Measurements from ENCODE around the gene NUB1.
"Not testable (repeated sequence)": the region's sequence is repeated elsewhere in the genome, so short reads cannot be mapped to it uniquely, and the experiment has no call there.

NUB1 gene

DNA sequence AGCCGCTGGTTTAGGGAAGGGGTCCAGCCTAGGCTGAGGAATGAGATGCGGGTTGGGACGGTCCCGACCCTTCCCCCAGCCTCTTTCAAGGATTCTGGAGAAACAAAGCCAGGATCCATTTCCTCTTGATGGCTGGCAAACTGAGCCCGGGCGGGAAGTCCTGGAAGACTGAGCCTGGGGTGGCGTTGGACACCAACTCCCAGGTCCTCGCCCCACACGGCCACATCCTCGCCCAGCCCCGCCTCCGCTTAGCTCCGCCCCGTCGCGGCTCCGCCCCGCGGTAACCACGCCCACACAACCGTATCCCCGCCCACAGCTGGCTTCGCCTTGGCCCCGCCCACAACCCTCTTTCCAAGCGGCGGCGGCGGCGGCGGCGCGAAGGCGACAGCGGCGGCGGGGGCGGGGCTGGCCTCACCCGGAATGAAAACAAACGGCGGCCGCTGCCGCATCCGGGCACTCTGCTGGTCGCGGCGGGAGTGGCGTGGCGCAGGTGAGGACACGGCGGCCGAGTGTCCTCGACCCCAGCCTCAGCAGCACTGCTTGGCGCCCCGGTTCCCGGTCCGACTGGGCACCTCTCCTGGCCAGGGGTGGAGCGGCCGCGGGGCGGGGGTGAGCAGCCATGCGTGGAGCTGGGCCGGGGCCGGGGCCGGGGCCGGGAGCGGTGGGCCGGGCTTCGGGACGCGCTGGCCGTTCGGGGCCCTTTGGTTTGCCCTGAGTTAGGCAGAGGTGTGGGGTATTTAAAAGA, at the start of gene NUB1:
Gene NUB1, plus strand, starts transcription at position 456 of the 745 bp plus-strand sequence. CDS start 3,538 bp downstream, outside the sequence.
- in situ Hi-C loops (cut with MboI; ENCODE audit: low sequenced_read_pairs): no loop called here

GRCh38 chr7:151292850-151293249, 48.8 kb upstream of the NUB1 start:
- in situ Hi-C loops (cut with MboI; ENCODE audit: low sequenced_read_pairs): no loop called here

DNA sequence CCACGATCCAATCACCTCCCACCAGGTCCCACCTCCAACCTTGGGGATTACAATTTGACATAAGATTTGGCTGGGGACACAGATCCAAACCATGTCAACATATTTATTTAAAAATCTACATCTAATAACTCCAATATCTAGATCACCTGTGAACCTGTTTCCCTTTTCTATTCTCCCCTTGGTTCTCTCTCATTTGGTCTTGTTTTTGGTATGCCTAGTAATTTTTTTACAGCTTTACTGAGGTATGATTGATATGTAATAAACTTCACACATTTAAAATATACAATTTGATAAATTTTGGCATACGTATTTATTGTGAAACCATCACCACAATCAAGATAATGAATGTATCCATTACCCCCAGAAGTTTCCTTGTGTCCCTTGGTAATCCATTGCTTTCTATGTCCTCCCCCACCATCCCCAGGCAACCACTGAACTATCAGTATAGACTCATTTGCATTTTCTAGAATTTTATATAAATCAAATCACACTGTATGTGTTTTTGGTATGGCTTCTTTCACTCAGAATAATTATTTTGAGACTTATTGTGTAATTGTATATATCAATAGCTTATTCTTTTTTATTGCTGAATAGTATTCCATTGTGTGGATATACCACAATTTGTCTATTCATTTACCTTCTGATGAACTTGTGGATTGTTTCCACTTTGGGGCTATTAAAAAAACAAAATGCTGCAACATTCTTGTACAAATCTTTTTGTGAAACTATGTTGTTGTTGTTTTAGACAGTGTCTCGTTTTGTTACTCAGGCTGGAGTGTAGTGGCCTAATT, 45.2 kb upstream of the NUB1 start:
- in situ Hi-C loops (cut with MboI; ENCODE audit: low sequenced_read_pairs): no loop called here

GRCh38 chr7:151298765-151299164, 42.8 kb upstream of the NUB1 start:
- in situ Hi-C loops (cut with MboI; ENCODE audit: low sequenced_read_pairs): no loop called here

- in situ Hi-C loops (cut with MboI; ENCODE audit: low sequenced_read_pairs): no loop called here
Observed at GRCh38 chr7:151299530-151299929, 42.1 kb upstream of the NUB1 start.

DNA sequence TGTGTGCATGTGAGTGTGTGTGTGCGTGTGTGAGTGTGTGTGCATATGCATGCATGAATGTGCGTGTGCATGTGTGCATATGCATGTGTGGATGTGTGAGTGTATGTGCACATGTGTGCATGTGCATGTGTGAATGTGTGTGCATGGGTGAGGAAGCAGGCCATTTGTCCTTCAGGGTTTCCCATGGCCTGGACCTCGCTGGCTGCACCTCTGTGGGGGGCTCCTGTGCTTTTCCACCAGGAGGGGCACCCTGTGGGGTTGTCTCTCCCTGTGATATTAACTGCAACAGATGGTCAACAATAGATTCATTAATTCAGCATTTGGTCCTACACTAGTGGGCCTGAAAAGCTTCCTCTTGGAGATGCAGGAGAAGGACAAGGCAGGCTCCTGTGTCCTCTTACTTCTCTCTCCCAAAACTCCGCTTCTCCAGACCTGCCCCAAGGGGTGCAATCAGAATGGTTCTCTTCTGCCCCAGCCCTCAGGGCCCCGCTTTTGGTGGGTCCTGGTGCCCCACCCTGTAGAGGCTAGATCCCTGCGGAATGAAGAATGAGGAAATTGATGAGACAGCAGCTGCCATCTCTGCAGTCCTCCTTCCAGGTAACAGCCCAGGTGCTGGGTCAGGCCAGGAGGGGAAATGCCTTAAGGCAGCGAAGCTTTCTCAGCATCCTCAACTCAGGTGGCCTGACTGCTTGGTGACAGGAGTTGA, 41.5 kb upstream of the NUB1 start:
- in situ Hi-C loops (cut with MboI; ENCODE audit: low sequenced_read_pairs): no loop called here

DNA sequence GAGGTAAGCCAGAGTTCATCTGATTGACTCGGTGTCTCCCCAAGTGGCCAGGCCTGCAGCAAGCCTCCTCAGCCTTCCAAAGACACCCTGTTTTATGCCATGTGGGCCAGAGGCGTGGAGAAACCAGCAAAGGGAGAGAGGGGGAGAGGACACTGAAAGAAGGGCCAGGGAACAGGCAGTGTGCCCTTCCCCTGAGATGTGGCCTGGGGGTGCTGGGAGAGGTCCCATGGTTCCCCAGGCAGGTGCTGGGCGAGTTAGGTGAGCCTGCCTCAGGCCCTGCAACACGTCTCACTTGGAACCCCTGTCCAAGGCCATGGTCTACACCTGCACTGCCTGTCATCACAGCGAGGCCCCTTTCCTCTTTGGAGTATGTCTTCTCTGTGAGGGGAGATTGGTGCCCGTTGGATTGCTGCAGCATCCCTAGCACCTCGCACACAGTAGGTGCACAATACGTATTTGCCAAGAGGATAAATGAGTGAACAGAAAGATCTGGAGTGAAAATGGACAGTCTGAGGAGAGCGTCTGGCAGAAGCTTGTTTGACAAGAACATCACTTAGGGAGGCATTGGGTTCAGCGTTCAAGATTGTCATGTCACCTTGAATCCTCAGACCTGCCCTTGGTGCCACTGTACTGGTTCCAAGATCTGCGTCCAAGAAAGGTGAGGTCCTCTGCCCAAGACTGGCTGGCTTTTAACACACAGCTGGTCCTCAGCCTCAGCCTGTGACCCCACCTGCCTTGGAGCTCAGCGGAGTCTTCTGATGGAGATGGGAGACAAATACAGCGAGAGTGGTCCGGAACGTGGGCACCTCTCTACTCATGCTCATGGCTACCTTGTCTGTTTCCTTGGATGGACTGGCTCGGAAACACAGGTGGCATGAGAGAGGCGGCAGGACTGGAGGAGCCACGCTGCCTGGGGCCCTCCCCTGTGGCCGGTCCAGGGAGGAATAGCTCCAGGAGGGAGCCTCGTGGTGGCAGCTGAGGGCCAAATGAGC, 39.8 kb upstream of the NUB1 start:
- in situ Hi-C loops (cut with MboI; ENCODE audit: low sequenced_read_pairs): no loop called here

- in situ Hi-C loops (cut with MboI; ENCODE audit: low sequenced_read_pairs): not testable (repeated sequence)
Observed at GRCh38 chr7:151304251-151304650, 37.4 kb upstream of the NUB1 start.

DNA sequence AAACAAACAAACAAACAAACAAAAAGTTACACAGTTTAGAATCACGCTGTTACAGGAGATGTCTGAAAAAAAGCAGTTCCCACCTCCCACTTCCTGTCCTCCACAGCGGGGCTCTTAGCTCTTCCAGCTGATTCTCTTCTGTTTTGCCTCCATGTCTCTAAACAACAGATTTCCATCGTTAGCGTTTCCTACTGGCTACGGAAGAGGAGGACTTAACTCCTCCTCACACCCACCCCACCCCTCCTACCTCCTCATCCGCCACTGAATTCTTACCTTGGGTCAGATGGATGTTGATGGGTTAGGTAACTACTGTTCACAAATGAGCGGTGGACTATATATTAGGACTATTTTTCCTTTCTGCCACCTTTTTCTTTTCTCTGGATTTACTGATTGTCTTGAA, 36.8 kb upstream of the NUB1 start:
- in situ Hi-C loops (cut with MboI; ENCODE audit: low sequenced_read_pairs): no loop called here

GRCh38 chr7:151306374-151306773, 35.2 kb upstream of the NUB1 start:
- in situ Hi-C loops (cut with MboI; ENCODE audit: low sequenced_read_pairs): no loop called here

DNA sequence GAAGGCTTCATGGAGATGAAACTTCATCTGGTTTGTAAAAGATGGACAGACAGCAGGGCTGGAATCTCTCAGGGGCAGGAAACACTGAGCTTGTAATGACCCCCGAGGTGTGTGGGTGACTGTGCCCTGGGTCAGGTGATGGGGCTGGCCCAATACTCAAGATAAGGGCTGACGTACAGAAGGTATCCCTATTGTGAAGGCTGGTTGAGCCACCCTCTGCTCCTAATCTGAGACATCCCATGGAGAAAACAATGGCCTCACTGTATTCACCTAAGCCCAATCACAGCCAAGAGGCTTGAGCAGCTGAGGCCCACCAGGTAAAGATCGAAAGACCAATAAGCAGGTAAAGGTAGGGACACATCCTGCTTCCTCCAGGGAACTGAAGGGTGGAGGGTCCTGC, 34.8 kb upstream of the NUB1 start:
- in situ Hi-C loops (cut with MboI; ENCODE audit: low sequenced_read_pairs): no loop called here

DNA sequence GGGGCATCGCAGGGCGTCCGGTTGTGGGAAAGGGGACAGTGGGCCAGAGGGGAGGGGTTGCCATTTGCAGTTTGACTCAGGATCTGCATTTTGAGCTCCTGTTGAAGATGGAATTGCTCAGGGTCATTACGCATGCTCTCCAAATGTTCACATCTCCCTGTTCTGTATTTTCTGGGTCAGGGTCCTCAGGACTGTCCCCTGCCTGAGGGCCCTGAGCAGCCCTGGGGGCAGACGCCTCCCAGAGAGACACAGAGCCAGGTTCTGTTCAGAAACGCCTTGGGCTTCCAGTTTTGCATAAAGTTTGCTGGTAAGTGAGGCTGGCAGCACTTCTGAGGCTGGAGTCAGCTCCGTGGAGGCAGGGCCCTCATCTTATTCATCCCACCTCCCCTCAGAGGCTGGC, 34.1 kb upstream of the NUB1 start:
- in situ Hi-C loops (cut with MboI; ENCODE audit: low sequenced_read_pairs): no loop called here

DNA sequence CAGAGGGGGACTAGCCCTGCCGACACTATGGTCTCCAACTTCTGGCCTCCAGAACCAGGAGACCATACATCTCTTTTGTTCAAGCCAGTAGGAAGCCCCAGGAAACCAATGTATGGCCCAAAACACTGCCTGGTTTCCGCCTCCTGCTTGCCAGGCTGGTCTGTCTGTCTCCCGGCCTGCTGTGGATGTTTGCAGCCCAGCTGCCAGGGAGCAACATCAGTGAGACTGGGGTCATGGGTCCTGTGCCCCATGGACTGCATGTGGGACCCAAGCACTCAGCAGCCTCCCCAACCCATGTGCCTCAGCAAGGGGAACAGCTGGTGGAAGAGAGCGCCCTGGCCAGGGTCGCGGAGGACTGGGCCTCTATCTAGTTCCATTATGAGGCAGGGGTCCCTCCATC, 33.4 kb upstream of the NUB1 start:
- in situ Hi-C loops (cut with MboI; ENCODE audit: low sequenced_read_pairs): no loop called here

DNA sequence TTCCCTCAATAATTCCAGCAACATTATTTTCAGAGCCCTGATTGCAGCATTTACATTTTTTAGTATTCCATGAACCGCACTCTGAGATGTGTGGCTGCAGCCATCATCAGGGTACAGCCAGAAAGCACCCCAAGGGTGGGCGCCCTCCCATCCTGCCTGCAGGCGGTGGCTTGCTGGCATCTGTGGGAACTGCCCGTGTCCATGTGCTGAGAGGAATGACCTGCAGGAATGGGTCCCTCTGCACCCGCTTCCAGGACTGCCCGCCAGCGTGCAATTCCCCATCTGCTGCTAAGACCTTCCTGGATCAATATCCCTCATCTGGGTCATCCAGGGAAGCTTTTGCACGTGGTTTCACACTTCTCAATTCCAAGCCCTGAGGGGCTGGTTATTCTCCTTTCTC, 32.8 kb upstream of the NUB1 start:
- in situ Hi-C loops (cut with MboI; ENCODE audit: low sequenced_read_pairs): no loop called here

- in situ Hi-C loops (cut with MboI; ENCODE audit: low sequenced_read_pairs): no loop called here
Observed at GRCh38 chr7:151309311-151309710, 32.3 kb upstream of the NUB1 start.

- in situ Hi-C loops (cut with MboI; ENCODE audit: low sequenced_read_pairs): no loop called here
Observed at GRCh38 chr7:151310578-151310977, 31.0 kb upstream of the NUB1 start.

- in situ Hi-C loops (cut with MboI; ENCODE audit: low sequenced_read_pairs): no loop called here
Observed at GRCh38 chr7:151311294-151311864, 30.2 kb upstream of the NUB1 start.

- in situ Hi-C loops (cut with MboI; ENCODE audit: low sequenced_read_pairs): no loop called here
Observed at GRCh38 chr7:151312356-151312755, 29.3 kb upstream of the NUB1 start.

GRCh38 chr7:151312831-151313809, 28.5 kb upstream of the NUB1 start:
- in situ Hi-C loops (cut with MboI; ENCODE audit: low sequenced_read_pairs): no loop called here
